Osteoblast (primary cell): ENCODE measurements around the gene SLC52A1. TPM values are rescaled to one million over a fixed set of nuclear protein-coding genes. Genes with fewer than 3 reads are reported as not detected.

Source experiments
- DNase-seq: peaks from one replicate; pipeline ENCODE4 v3.0.0; 2011; ENCODE audit warnings: low spot score, mixed read lengths; ENCODE audit not compliant: insufficient read length; ENCODE audit errors: missing footprints
- H2AFZ ChIP-seq: 2 replicates; pipeline ENCODE4 v1.6.0; 2011; ENCODE audit warnings: mild to moderate bottlenecking, low read length
- H3K27ac ChIP-seq: 2 replicates; pipeline ENCODE4 v1.5.1; 2011; ENCODE audit warnings: mild to moderate bottlenecking, low read depth, low read length, moderate library complexity
- H3K27me3 ChIP-seq: 2 replicates; pipeline ENCODE4 v1.6.0; 2012; ENCODE audit warnings: mild to moderate bottlenecking, control low read depth, inconsistent platforms, low read length, moderate library complexity; ENCODE audit not compliant: insufficient read depth
- H3K36me3 ChIP-seq: 2 replicates; pipeline ENCODE4 v1.5.1; 2011; ENCODE audit warnings: mild to moderate bottlenecking, low read length, control low read depth, moderate library complexity; ENCODE audit not compliant: insufficient read depth
- H3K4me1 ChIP-seq: 2 replicates; pipeline ENCODE4 v1.5.1; 2011; ENCODE audit warnings: mild to moderate bottlenecking, low read length, control low read depth, moderate library complexity; ENCODE audit not compliant: insufficient read depth
- H3K4me2 ChIP-seq: 2 replicates; pipeline ENCODE4 v1.6.0; 2011; ENCODE audit warnings: mild to moderate bottlenecking, low read length; ENCODE audit not compliant: insufficient read depth
- H3K4me3 ChIP-seq: fragments of 200-600 bp; sonication (generic); 3 replicates; pipeline ENCODE4 v1.5.1; 2012; ENCODE audit warnings: mild to moderate bottlenecking, low read length, inconsistent platforms; ENCODE audit not compliant: insufficient read depth
- H3K79me2 ChIP-seq: 2 replicates; pipeline ENCODE4 v1.6.0; 2012; ENCODE audit warnings: mild to moderate bottlenecking, low read length, control low read depth, inconsistent platforms; ENCODE audit not compliant: insufficient read depth
- H3K9me3 ChIP-seq: 2 replicates; pipeline ENCODE4 v1.5.1; 2011; ENCODE audit warnings: low read depth, low read length, control low read depth
- H4K20me1 ChIP-seq: 2 replicates; pipeline ENCODE4 v1.6.0; 2012; ENCODE audit warnings: mild to moderate bottlenecking, low read length, control low read depth; ENCODE audit not compliant: insufficient read depth
- total RNA-seq: library from RNA; depleted of rRNA; stranded (reverse); fragments of >200 nt; gene quantifications from 2 replicates; pipeline ENCODE4 v1.2.3, GENCODE V29; 2012
- TF ChIP-seq, protein P1 (sequence below): IDR thresholded peaks from 2 replicates; pipeline ENCODE4 v1.5.1; 2011; ENCODE audit warnings: mild to moderate bottlenecking, low read depth, low read length, moderate library complexity; ENCODE audit errors: extremely low read depth

The SLC52A1 gene
- total RNA-seq, 1 donor = not detected

DNA sequence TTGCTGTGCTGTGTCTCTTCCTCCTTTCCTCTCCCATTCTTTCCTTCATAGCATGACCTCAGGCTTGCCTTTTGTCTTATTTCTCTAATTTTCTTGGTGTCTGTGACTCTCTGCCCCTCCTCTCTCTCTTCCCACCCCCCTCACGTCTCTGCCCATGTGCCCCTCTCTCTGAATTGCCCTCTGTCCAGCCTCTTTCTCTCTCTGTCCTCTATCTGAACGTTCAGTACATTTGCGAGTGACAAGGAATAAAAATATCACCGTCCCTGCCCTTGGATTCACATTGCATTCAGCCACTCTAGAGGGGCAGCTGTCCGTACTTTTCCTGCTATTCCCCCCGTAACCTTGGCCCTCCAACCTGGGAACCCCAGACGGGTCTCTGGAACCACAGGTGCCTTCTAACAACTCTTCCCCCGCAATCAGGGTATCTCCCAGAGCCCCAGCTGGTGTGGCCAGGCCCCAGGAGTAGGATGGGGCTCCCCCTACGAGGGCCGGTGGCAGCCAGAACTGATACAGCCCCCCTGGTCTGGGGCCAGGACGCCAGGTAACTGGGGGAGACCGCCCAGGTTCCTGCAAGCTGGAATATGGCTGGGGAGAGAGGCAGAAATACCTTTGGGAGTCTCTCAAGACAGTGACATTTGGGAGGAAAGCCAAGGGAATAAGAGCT is 35.7 kb downstream of the SLC52A1 start:
- peaks cover 24% of the 10 kb centered on the region for H4K20me1 ChIP-seq
- DNase-seq = peak; percentile 79
- H2AFZ ChIP-seq = no peak overlapping the region
- H3K27ac ChIP-seq = no peak overlapping the region
- H3K79me2 ChIP-seq = peaks cover 31% of the 10 kb centered on the region
- H3K4me1 ChIP-seq = peaks cover 24% of the 10 kb centered on the region
- peak overlapping the region; percentile 96 for H3K4me3 ChIP-seq
- peaks cover 32% of the 10 kb centered on the region for H3K36me3 ChIP-seq
- H3K4me2 ChIP-seq = peak overlapping the region; percentile 94
- TF ChIP-seq, protein P1, sequence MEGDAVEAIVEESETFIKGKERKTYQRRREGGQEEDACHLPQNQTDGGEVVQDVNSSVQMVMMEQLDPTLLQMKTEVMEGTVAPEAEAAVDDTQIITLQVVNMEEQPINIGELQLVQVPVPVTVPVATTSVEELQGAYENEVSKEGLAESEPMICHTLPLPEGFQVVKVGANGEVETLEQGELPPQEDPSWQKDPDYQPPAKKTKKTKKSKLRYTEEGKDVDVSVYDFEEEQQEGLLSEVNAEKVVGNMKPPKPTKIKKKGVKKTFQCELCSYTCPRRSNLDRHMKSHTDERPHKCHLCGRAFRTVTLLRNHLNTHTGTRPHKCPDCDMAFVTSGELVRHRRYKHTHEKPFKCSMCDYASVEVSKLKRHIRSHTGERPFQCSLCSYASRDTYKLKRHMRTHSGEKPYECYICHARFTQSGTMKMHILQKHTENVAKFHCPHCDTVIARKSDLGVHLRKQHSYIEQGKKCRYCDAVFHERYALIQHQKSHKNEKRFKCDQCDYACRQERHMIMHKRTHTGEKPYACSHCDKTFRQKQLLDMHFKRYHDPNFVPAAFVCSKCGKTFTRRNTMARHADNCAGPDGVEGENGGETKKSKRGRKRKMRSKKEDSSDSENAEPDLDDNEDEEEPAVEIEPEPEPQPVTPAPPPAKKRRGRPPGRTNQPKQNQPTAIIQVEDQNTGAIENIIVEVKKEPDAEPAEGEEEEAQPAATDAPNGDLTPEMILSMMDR = no peak
- no peaks in the 10 kb centered on the region for H3K27me3 ChIP-seq
- H3K9me3 ChIP-seq = no peaks in the 10 kb centered on the region

- Histone ChIP-seq H3K79me2 (peaks cover 31% of the 10 kb centered on the region), H4K20me1 (peaks cover 24% of the 10 kb centered on the region), H3K9me3 (no peaks in the 10 kb centered on the region), H3K27me3 (no peaks in the 10 kb centered on the region), H2AFZ (peak overlapping the region; percentile 59), H3K36me3 (peaks cover 25% of the 10 kb centered on the region), H3K4me1 (peaks cover 24% of the 10 kb centered on the region), H3K4me3 (peak overlapping the region; percentile 96), H3K4me2 (peak overlapping the region; percentile 94), H3K27ac (peak overlapping the region; percentile 41)
- DNase-seq = peak; percentile 87
- TF ChIP-seq, protein P1 = no peak
Measured at GRCh38 chr17:4998732-4999429, 36.3 kb downstream of the SLC52A1 start.

GRCh38 chr17:4998027-4998731 is 37.0 kb downstream of the SLC52A1 start:
- peak overlapping the region; percentile 41 for H3K27ac ChIP-seq
- no peaks in the 10 kb centered on the region for H3K9me3 ChIP-seq
- peak overlapping the region; percentile 94 for H3K4me2 ChIP-seq
- H3K27me3 ChIP-seq = no peaks in the 10 kb centered on the region
- H3K4me1 ChIP-seq = peaks cover 24% of the 10 kb centered on the region
- peaks cover 31% of the 10 kb centered on the region for H3K79me2 ChIP-seq
- peak overlapping the region; percentile 96 for H3K4me3 ChIP-seq
- peaks cover 24% of the 10 kb centered on the region for H4K20me1 ChIP-seq
- DNase-seq = peak; percentile 91
- H3K36me3 ChIP-seq = peaks cover 22% of the 10 kb centered on the region
- peak overlapping the region; percentile 59 for H2AFZ ChIP-seq
- TF ChIP-seq, protein P1 = no peak
